NCI-H774 (cell line): Measurements from ENCODE around the gene FBXW12.

Experiments used
- DNase-seq: peaks from one replicate; lab custom pipeline; 2025; lab: John Stamatoyannopoulos, UW

Gene FBXW12

DNA sequence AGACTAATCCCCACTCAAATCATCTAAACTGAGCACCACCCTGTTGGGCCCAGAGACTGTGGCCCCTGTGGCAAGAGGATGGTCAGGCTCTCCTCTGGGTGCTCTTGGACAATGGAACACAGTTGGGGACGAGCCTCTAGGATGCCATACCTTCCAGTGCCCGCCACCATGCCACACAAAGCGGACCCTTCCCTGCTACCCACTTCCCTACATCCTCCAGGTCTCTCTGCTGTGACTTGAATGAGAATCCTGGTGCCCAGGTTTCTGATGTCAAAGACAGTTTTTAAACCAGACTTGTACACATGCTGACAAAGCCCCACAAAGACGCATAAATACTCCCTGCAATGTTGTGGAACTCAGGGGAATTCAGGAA lies 63.2 kb downstream of the FBXW12 start:
- no peak for DNase-seq

DNA sequence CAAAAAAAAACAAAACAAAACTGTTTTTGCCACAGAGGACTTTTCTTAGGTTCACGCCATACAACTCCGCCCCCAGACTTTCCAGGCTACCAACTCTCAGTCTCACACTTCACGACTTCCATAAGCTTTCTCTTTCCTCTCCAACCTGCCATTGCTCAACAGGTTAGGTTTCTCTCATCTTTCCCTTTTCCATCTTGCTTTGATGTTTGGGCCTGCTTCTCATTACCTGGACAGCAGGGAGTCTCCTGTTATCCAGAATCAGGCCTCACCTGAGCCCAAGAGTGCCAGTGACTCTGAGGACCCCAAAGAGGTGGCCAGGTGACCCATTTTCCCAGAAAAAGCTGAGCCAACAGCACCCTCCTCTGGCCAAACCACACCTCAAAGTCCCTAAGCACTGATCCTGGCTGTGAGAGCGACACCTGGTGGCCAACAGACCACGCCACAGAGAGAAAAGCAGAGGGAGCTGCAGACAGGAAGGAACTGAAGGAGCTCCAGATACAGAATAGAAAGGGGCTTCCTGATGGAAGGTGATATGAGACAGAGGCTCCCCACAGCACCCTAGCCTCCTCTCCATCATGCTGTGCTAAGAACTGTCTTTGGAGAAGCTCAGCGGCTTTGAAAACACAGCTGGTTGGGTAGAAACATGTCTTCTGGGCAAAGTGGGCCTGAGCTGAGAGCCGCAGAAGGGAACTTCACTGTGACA lies 63.9 kb downstream of the FBXW12 start:
- DNase-seq = peak; percentile 36

- DNase-seq = no peak
Measured at GRCh38 chr3:48436477-48436787, 64.4 kb downstream of the FBXW12 start.

GRCh38 chr3:48436855-48437254 lies 64.8 kb downstream of the FBXW12 start:
- no peak for DNase-seq

DNA sequence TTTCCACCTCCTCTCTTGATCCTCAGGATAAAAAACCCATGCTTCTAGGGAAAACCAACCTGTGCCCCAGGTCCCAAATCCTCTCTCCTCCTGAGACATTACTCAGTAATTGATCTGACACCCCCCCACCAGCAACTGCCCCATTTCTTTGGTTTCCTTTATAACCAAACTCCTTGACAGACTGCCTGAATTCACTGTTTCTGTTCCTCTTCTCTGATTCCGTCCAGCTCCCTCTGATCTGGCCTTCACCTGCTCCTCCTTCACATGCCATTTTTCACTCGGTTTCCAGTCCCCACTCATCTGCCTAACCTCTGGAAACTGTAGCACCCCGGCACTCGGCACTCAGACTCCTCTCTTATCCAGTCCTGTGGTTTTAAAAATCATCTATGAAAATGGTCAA lies 65.8 kb downstream of the FBXW12 start:
- no peak for DNase-seq

- peak; percentile 91 for DNase-seq
Measured at GRCh38 chr3:48439820-48440589, 68.0 kb downstream of the FBXW12 start, which contains the start of the genes CCDC51 and TMA7. CCDC51 (minus strand) TSS chr3:48440119; CDS start chr3:48435128, 4,991 bp downstream. TMA7 (plus strand) TSS chr3:48440257; CDS start chr3:48440297, 40 bp downstream.

DNA sequence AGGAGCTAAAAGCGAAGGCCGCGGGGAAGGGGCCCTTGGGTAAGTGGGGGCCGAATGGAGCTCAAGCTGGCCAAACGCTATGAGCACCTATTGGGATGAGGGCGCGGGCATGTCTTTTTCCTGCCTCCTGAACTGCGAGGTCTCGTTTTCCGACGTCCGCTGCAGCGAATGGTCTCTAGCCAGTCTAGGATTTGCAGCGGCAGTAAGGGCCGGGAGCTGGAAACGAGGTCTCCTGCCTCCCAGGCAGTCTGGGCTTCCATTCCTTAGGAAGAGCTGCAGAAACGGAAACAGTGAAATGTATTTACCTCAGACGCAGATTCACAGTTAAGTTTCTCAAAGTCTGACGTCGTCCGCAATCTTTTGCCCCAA lies 68.6 kb downstream of the FBXW12 start:
- no peak for DNase-seq

DNA sequence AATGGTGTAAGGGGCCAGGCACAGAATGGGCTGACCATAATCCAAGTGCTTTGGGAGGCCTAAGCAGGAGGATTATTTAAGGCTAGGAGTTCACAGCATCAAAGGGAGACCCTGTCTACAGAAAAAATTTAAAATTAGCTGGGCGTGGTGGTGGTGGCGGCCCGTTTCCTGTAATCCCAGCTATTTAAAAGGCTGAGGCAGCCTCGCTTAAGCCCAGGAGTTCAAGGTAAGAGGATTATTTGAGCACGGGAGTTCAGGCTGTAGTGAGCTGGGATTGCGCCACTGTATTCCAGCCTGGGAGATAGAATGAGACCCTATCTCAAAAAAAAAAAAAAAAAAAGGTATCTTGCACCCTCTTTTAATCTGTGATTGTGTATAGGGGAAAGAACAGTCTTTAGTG lies 69.9 kb downstream of the FBXW12 start:
- DNase-seq = no peak
